Stimulated activated naive CD8-positive, alpha-beta T cell treated with anti-CD3 and anti-CD28 coated beads, Interleukin-15, amount 100 ng/mL, for 72 hours (primary cell): Measurements from ENCODE around the gene SMOC1.
A peak's percentile ranks its signal among the peaks of the same experiment; 100 is the strongest.
"Not testable (repeated sequence)": the region's sequence is repeated elsewhere in the genome, so short reads cannot be mapped to it uniquely, and the experiment has no call there.

ENCODE experiments used
- ATAC-seq: fragments of 150-1000 bp; cut with Tn5 transposase; 2 replicates; pipeline ENCODE4 v1.10.0; 2021; ENCODE audit warnings: mild to moderate bottlenecking, moderate library complexity
- DNase-seq, 2 donors: peaks; one replicate each; pipeline ENCODE4 v3.0.0; 2021 to 2022
- H3K27ac Mint-ChIP-seq, 2 donors: one replicate each; pipeline ENCODE4 v1.8.0; 2022; ENCODE audit warnings: mild to moderate bottlenecking in 2 of 2, mixed read lengths in 2 of 2, moderate library complexity in 2 of 2
- H3K27me3 Mint-ChIP-seq: one replicate; pipeline ENCODE4 v1.8.0; 2022; ENCODE audit warnings: mixed read lengths
- H3K4me1 Mint-ChIP-seq: one replicate; pipeline ENCODE4 v1.8.0; 2022; ENCODE audit warnings: mild to moderate bottlenecking, mixed read lengths
- H3K4me3 Mint-ChIP-seq, 2 donors: one replicate each; pipeline ENCODE4 v1.8.0; 2022; ENCODE audit warnings: mild to moderate bottlenecking in 2 of 2, mixed read lengths in 2 of 2, moderate library complexity in 1 of 2
- H3K9me3 Mint-ChIP-seq, 2 donors: one replicate each; pipeline ENCODE4 v1.8.0; 2022; ENCODE audit warnings: mixed read lengths in 2 of 2

The SMOC1 gene

DNA sequence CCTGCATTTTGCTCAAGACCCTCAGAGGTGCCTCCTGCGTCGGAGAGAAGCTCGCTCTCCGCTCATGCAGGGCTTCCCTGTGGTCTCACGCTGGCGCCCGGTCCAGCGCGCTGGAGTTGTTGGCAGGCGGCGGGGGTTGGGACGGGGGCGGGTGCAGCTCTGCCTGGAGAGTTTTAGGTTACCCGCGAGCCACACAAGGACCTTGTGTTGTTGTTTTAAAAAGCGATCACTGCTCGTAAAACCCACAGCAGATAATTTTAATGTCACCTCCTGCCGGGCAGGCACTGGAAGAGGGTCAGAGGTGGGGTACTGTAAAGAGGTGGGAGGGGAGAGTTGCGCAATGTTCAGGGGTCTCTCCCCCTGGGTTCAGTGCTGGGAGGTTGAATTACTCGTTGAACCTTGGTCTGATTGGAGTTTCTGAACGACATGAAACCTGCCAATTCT, 850 bp downstream of the SMOC1 start:
- ATAC-seq = no peak
- peaks cover 67% of the 10 kb centered on the region for H3K27me3 Mint-ChIP-seq
- H3K4me1 Mint-ChIP-seq = no peaks in the 10 kb centered on the region
- H3K27ac Mint-ChIP-seq = no peak overlapping the region
- H3K9me3 Mint-ChIP-seq = no peaks in the 10 kb centered on the region
- DNase-seq = no peak
- peak overlapping the region in 1 of 2 donors; percentile 48 for H3K4me3 Mint-ChIP-seq

DNA sequence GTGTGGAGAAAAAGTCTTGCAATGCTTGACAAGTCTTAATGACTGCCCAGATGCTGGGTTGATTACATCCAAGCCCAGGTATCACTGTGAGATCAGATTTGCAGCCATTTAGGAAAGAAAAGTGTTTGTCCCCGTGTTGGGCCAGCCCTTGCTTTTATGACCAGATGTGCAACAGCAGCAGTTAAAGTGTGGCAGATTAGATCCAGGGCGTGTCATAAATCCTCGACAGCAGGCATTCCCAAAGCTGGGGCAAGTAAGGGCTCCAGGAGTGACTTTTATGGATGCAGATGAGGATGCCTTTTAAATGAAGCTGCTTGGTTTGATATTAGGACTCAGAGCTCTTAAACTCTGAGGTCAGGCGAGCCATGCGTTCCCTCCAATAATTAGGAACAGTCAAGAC, 1.7 kb downstream of the SMOC1 start:
- Mint-ChIP-seq H3K4me1 (no peaks in the 10 kb centered on the region), H3K9me3 (no peaks in the 10 kb centered on the region), H3K27ac (no peak overlapping the region), H3K27me3 (peaks cover 67% of the 10 kb centered on the region), H3K4me3 (no peak overlapping the region)
- no peak for DNase-seq
- no peak for ATAC-seq

DNA sequence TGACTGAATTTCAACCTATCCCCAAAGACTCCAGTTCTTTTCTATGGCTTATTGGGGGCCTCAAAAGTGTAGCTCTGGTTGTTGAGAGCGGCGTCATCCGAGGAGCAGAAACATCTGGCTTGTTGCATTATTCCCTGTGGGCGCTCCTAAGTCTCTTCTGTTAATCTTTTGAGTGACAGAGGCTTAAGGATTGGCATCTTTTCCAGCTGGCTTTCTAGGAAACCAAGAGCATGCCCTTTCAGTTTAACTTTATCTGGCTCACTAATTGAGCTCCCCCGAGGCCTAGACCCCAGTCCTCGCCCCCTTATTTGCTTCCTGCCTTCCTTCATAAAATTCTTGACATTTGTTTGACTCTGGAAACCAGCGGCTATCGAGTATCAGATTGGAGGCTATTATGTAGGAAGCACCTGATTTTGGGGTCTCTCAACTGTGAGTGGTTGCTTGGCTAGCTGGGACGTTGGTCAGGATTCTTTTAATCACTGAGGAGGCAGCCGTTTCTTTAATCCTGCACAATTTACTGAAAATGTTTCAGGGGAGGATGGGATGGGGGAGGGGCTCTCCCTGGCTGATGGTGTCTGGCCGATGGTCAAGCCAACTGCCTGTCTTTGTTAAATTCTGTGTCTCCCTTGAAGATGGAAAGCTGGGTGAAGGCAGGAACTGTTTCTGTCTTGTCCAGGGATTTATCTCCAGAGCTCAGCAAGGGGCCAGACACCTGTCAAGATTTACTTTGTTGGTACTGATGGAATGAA, 3.1 kb downstream of the SMOC1 start:
- DNase-seq (no peak), ATAC-seq (no peak)
- H3K27ac Mint-ChIP-seq = no peak overlapping the region
- no peaks in the 10 kb centered on the region for H3K4me1 Mint-ChIP-seq
- no peak overlapping the region for H3K4me3 Mint-ChIP-seq
- H3K9me3 Mint-ChIP-seq = no peaks in the 10 kb centered on the region
- H3K27me3 Mint-ChIP-seq = peaks cover 73% of the 10 kb centered on the region

DNA sequence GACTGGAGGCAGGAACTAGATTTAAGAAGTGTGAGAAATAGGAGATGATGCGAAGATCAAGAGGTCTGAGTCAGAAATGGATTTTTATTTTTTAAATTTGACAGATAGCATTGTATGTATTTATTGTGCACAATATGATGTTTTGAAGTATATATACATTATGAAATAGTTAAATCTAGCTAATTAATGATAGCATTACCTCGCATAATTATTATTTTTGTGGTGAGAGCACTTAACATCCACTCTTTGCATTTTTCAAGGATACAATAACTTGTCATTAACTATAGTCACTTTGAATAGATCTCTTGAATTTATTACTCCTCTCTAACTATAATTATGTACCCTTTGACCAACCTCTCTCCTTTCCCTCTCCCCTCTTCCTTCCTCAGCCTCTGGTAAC, 3.7 kb downstream of the SMOC1 start:
- no peak for ATAC-seq
- Mint-ChIP-seq H3K4me3 (no peak overlapping the region), H3K4me1 (no peaks in the 10 kb centered on the region), H3K27me3 (peaks cover 66% of the 10 kb centered on the region), H3K9me3 (no peaks in the 10 kb centered on the region), H3K27ac (no peak overlapping the region)
- DNase-seq = no peak

DNA sequence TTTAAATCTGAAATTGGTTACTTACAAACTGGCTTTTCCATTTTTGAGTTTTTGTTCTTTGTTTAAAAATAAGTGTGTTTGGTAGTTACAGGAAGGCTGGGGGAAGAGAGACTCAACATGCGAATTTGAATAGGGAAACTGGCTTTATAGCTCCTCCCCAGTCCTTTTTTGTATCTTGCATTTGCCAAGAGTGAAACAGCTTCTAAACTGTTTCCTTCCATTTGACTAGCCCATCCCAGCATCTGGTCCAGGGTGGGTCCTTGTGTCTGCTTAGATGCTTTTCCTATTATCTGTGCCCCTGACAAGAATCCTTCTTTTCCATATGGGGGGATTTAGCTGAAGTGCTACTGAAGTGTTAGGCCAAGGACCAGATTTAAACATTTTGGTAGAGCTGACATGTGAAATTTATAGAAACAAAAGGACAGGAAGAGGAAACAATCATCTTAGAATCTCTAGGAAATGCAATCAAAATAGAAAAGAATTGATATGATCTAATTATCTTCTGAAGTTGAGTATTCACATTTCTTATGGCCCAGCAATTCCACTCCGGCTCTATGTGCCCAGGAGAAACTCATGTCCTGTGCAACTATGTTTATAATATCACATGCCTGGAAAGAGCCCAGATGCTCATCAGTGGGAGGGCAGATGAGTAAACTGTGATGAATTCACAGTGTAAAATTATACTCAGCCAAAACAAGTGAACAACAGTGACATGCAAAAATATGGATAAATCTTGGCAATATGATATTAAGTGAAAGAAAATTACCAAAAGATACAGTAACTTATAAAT, 7.4 kb downstream of the SMOC1 start:
- peaks cover 37% of the 10 kb centered on the region for H3K27me3 Mint-ChIP-seq
- no peak overlapping the region for H3K4me3 Mint-ChIP-seq
- no peak overlapping the region for H3K27ac Mint-ChIP-seq
- DNase-seq (no peak), ATAC-seq (no peak)
- H3K4me1 Mint-ChIP-seq = no peaks in the 10 kb centered on the region
- no peaks in the 10 kb centered on the region for H3K9me3 Mint-ChIP-seq

DNA sequence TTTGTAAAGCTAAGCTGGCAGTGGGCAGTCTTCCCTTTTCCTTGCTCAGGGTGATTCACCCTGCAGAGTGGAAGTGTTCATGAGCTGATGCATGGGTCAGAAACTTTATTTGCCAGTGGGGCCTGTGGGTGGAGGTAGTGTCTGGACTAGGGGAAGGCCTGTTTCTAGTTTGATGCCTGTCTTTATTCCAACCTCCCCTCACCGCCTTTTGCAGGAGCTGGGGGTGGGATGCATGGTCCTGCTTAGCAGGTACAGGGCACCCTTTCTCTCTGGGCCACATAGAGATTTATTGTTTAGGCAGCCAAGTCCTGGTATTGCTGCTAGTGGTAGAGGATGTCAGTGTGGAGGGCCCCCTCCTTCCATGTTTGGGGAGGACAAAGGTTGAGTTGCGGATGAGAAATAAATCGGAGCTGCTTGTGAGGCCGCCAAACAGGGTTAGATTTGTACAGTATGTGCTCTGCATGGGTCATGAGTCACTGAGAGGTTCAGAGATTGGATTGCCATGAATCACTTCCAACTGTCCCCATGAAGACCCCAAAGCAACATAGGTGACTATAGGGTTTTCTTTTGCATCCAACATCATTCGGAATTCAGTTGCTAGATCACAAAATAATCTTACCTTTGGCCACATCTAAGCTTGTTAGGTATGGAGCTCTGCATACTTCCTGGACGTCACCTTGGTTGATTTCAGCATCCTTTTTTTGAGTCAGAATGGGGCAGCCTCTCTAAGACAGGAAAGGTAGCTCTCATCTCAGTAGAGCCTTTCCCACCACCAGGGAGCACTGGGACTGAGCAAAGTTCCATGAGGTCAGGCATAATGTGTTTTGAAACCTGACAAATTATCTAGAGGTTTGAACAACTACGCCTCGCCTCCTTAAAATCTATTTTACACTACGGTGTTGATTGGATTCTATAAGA, 8.8 kb downstream of the SMOC1 start:
- H3K27ac Mint-ChIP-seq = no peak overlapping the region
- DNase-seq = no peak
- H3K9me3 Mint-ChIP-seq = no peaks in the 10 kb centered on the region
- ATAC-seq = no peak
- no peak overlapping the region for H3K4me3 Mint-ChIP-seq
- peaks cover 26% of the 10 kb centered on the region for H3K27me3 Mint-ChIP-seq
- no peaks in the 10 kb centered on the region for H3K4me1 Mint-ChIP-seq

DNA sequence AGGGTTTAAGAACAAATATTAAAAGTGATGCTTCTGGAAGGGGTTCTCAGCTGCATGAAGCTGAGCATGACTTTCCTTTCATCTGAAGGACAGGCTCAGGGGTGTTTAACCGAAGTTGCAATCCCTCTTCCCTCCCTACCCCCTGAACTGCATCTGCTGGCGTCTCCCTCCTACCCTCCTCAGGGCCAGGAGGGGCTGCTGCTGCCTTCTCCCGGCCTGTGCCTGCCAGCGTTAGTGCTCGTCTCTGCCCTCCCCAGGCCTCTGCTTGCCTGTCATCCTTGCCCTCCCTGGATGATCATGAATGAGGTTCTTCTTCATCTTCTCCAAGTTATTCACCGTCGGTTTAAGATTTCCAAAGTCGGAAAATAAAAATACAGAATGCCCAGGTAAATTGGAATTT, 12.2 kb downstream of the SMOC1 start:
- Mint-ChIP-seq H3K4me3 (no peak overlapping the region), H3K27me3 (peaks cover 44% of the 10 kb centered on the region)

DNA sequence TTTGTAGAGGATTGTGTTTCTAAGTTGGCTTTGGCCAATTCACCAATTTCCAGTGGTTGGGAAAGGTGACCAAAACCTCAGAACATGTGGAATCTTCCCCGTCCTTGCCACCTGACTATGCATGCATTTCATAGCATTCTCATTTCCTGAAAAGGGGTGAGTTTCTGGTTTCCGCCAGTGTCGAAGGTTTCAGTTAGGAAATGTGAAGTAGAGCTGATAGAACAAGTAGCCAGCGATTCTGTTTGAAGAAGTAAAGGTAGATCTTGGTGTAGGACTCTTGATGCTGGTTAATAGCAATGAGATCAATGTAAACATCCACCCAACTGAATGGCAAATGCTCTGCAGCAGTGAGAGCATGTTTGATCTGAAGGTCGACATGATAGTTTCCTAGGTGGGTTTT, 15.9 kb downstream of the SMOC1 start:
- no peak for ATAC-seq
- Mint-ChIP-seq H3K27ac (no peak overlapping the region), H3K9me3 (peaks cover 12 to 46% of the 10 kb centered on the region in 2 donors), H3K4me3 (no peak overlapping the region), H3K4me1 (no peaks in the 10 kb centered on the region), H3K27me3 (peaks cover 46% of the 10 kb centered on the region)
- no peak for DNase-seq

More for the DNA sequence above, 12.2 kb downstream of the SMOC1 start:
- no peak overlapping the region for H3K27ac Mint-ChIP-seq
- ATAC-seq (no peak), DNase-seq (no peak)
- no peaks in the 10 kb centered on the region for H3K4me1 Mint-ChIP-seq
- H3K9me3 Mint-ChIP-seq = peaks cover 0 to 10% of the 10 kb centered on the region in 2 donors

DNA sequence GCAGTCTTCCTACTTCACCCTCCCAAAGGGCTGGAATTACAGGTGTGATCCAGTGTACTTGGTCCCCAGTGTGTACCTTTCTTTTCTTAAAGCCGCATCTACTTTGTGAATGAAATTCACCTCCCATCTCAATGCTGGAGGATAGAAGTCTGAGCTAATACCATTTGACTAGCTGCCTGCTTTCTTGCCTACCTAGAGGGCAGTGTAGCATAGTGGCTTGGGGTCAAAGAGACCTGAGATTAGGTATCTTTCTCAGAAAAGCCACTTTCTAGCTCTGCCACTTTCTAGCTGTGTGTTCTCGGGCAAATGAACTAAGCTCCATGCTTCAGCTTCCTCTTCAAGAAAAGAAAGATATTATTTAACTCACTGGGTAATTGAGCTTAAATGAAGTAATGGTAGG, 16.9 kb downstream of the SMOC1 start:
- Mint-ChIP-seq H3K4me1 (no peaks in the 10 kb centered on the region), H3K27ac (no peak overlapping the region), H3K9me3 (peaks cover 12 to 46% of the 10 kb centered on the region in 2 donors), H3K4me3 (no peak overlapping the region), H3K27me3 (peaks cover 46% of the 10 kb centered on the region)
- ATAC-seq (no peak), DNase-seq (no peak)

DNA sequence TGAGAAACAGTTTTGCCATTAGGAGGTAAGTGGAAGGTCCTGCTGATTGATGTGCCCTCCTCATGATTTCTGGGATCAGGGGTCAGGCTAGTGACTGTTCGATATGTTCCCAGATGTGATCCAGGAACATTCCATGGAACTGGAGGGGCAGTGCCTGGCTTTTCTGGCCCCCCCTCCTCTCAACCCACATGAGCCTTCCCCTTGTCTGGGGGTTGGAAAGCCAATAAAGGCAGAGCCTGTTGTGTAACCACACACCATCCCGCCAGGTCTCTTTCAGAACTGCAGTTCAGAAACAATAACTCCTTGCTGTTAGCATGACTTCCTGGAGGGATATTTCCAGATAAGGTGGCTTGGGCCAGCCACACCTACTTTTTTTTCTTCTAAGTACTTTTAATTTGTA, 17.8 kb downstream of the SMOC1 start:
- ATAC-seq (no peak), DNase-seq (no peak)
- H3K4me1 Mint-ChIP-seq = no peaks in the 10 kb centered on the region
- H3K27me3 Mint-ChIP-seq = peaks cover 46% of the 10 kb centered on the region
- no peak overlapping the region for H3K4me3 Mint-ChIP-seq
- peaks cover 12 to 46% of the 10 kb centered on the region in 2 donors for H3K9me3 Mint-ChIP-seq
- no peak overlapping the region for H3K27ac Mint-ChIP-seq

DNA sequence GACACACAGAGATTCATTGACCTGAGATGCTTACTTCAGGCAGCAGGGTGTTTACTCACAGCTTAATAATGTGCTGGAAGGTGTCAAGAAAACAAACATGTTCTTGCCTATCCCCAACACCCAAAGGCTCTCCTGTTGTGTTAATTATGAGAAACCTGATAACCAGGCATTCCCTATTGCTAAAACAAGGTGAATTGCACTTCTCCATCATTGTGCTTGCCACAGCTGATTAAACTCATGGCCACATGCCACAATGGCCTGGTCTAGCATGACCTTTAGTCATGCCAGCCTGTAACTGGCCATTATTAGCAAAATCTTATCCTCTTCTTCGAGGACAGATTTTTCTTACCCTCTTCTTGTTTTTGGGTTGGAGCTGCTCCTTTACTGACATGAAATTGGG, 21.4 kb downstream of the SMOC1 start:
- H3K4me3 Mint-ChIP-seq = no peak overlapping the region
- no peak overlapping the region for H3K27ac Mint-ChIP-seq
- no peaks in the 10 kb centered on the region for H3K4me1 Mint-ChIP-seq
- H3K9me3 Mint-ChIP-seq = peaks cover 12 to 42% of the 10 kb centered on the region in 2 donors
- ATAC-seq = no peak
- peaks cover 18% of the 10 kb centered on the region for H3K27me3 Mint-ChIP-seq
- DNase-seq = no peak

DNA sequence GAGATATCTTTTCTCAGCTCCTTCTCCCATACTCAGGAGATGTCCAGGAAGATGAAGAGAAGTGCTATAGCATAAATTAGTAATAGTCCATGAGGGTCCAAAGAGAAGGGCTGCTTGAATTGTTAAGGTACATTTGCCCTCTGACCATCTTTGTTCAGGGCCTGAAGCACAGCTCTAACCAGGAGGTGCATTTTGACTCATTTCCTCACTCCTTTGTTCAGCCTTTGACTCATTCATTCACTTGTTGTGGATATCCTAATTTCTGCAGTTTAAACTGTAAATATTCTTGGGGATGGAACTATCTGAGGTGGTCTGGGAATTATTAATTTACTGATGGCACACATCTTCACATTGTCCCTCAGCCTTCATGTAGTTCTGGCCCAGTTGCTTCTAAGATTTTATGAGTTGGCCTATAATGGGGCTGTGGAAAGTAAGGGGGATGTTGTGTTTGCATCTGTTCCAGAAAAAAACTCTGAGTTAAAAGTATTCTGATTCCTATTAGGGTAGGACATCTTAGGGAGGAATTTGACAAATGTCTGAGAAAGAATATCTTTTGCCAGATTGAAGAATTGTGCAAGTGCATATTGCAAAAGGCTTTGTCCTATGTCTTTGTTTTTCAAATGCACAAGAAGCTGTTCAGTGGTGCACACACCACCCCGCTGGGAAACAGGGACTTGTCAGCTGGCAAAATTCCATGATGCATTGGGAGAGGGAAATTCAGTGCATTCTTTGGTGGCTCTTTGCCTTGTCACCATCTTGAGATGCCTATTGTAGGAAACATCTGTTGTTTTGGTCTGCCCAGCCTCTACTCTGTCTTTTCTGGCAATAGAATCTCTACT, 22.1 kb downstream of the SMOC1 start:
- Mint-ChIP-seq H3K4me1 (no peaks in the 10 kb centered on the region), H3K27me3 (peaks cover 11% of the 10 kb centered on the region), H3K4me3 (no peak overlapping the region), H3K27ac (no peak overlapping the region), H3K9me3 (peaks cover 12 to 37% of the 10 kb centered on the region in 2 donors)
- ATAC-seq (no peak), DNase-seq (no peak)

DNA sequence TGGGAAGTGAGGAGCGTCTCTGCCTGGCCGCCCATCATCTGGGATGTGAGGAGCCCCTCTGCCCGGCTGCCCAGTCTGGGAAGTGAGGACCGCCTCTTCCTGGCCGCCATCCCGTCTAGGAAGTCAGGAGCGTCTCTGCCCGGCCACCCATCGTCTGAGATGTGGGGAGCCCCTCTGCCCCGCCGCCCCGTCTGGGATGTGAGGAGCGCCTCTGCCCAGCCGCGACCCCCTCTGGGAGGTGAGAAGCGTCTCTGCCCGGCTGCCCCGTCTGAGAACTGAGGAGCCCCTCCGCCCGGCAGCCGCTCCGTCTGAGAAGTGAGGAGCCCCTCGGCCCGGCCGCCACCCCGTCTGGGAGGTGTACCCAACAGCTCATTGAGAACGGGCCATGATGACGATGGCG, 23.8 kb downstream of the SMOC1 start:
- not testable (repeated sequence) for ATAC-seq, H3K4me1 Mint-ChIP-seq, H3K27me3 Mint-ChIP-seq, DNase-seq, H3K27ac Mint-ChIP-seq, H3K4me3 Mint-ChIP-seq
- H3K9me3 Mint-ChIP-seq = peaks cover 7 to 19% of the 10 kb centered on the region in 2 donors

DNA sequence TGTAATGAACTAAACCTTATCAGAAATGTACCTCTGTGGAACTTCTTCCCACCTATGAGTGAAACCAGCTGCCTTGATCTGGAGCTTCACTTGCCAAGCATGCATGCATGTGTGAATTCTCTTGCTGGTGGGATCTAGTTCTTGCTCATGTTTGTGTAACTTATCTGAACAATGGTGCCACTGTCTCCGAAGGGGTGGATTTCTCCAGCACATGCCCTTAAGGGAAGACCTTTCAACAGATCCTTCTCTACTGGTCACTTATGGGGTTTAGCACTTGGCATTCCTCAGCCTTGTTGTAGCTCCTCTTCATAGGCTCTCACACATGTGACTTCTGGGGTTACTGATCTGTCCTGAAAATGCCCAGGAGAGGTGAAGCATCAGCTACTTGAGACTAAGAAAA, 25.0 kb downstream of the SMOC1 start:
- no peak overlapping the region for H3K4me3 Mint-ChIP-seq
- H3K27ac Mint-ChIP-seq = no peak overlapping the region
- no peaks in the 10 kb centered on the region for H3K27me3 Mint-ChIP-seq
- ATAC-seq (no peak), DNase-seq (no peak)
- H3K9me3 Mint-ChIP-seq = peaks cover 0 to 7% of the 10 kb centered on the region in 2 donors
- H3K4me1 Mint-ChIP-seq = no peaks in the 10 kb centered on the region

DNA sequence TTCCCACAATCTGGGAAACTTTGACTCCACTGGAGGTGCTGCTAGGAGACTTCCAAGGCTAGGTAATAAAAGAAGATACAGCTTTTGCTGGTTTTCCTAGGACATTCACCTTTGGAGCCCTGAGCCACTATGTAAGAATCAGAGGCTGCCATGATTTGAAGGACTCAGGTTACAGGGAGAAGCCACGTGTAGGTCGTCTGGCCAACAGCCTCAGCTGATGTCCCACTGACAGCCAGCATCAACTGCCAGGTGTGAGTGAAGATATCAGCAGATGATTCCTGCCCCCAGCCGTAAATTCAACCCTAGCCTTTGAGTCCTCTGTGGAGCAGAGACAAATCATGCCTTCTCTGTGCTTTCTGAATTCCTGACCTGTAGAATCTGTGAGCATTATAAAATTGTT, 27.0 kb downstream of the SMOC1 start:
- Mint-ChIP-seq H3K4me1 (no peaks in the 10 kb centered on the region), H3K27me3 (peaks cover 5% of the 10 kb centered on the region), H3K4me3 (no peak overlapping the region), H3K27ac (no peak overlapping the region), H3K9me3 (no peaks in the 10 kb centered on the region)
- DNase-seq = no peak
- ATAC-seq = no peak
